H4 (cell line): ENCODE results near the gene MAP4K2. TPM values are rescaled to one million over a fixed set of nuclear protein-coding genes. Genes with fewer than 3 reads are reported as not detected.

Source experiments
- DNase-seq: peaks from one replicate; pipeline ENCODE4 v3.0.0-alpha.2; 2015; ENCODE audit warnings: low spot score
- total RNA-seq: library from RNA; depleted of rRNA; stranded (reverse); fragments of >200 nt; shearing (Covaris generic); gene quantifications from 2 replicates; pipeline ENCODE4 v1.2.3, GENCODE V29; 2014

The MAP4K2 gene
- total RNA-seq, 1 experiment from 2014 or later, result 18.0 TPM

DNA sequence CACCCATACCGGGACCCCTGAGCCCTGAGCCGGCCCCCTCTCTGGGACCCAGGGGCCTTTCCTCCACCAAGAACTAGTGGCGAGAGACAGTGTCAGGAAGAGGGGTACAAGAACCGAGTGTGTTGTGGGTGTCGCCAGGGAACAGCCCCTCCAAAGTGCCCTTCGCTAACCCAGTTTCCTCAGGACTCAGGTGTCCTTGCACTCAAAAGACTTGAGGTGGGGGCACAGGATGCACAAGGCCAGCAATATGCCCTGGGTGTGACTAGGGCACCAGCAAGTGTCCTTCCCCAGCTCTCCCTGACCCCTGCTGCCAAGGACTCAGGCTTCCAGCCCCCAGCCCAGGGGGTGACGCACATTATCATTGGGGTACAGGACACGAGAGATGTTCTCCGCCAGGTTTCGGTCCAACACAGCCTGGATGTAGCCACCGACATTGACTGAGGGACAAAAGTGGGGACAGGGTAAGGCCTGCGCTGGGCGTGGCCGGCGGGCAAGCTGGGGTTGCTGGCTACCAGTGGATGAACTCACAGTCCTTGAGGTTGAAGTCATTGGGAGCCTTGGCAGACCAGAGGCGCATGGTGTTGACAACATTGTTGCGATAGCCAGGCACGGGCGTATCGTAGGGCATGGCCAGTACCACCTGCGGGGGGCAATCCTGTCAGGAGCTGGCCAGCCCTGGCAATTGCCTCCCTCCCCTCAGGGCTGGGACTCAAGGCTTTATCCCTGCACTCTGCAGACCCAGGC, 47.9 kb downstream of the MAP4K2 start:
- no peak for DNase-seq

DNA sequence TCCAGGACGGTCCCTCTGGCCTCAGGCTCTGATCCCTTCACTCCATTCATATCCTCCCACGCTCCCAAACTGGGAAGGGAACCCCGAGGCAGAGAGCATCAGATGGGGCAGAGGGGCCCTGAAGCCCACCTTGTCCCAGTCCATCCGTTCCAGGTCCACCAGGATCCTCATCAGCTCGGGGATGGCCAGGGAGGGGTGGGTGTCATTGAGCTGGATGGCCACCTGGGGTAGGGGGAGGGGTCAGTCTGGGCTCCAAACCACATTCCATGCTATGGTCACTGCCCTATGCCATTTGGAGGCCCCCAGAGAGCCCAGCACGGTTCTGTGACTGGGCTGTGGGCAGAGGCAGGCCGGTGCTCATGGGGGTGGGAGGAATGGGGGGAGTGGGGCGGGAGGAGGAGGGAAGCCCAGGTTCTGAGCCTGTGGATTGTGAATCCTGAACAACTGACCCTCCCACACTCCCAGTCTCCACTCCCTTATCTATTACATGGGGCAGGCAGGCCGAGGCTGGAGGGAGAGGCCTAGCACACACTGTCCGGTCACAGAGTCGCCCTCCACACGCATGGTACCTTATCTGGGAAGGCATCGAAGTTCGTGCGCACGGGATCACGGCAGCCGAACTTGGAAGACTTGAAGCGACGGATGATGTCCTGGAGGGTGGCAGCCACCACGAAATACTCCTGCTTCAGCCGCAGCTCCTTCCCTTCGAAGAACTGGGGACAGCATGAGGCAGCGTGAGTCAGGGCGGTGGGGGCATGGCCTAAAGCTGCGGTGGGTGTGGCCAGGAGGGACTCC, 48.7 kb downstream of the MAP4K2 start:
- DNase-seq, result no peak

DNA sequence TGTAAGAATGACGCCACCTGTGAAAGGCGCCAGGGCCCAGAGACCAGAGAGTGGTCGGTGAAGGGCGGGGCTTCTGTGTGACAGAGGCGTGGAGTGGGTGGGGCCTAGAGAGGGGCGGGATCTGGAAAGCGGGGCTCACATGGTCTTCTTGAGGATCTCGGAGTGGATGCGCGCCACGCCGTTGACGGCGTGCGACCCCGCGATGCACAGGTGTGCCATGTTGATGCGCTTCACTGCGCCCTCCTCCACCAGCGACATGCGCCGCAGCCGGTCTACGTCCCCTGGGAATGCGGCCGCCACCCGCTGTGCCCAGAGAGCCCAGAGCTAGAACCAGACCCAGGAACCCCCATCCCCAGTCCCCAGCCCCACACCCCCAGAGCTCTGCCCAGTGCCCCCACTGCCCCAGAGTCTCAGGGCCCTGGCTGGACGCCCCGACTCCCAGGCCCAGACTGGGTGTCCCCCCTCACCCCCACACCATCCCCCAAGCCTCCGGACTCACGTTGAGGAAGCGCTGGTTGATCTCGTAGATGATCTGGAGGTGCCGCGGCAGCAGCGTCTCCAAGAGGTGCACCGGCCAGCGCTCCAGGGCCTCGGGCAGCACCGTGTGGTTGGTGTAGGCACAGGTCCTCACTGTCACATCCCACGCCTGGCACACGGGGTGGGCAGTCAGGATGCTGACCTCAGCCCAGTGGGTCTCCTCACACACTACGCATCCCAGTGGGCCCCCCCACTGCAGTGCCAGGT, 49.5 kb downstream of the MAP4K2 start:
- no peak for DNase-seq

DNA sequence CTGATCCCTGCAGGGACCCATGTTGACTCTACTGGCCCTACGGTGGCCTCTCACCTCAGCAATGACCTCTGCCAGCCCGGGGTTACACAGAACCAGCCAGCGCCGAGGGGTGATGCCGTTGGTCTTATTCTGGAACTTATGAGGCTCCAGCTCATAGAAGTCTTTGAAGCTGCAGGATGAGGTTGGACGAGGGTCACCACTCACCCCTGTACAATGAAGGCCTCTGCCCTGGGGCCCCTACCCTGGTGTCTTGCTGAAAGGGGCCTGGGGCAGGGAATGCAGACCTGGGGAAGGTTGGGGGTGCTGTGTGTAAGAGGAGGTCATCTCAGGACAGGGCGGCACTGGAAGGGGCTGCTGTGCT, 50.0 kb downstream of the MAP4K2 start:
- no peak for DNase-seq

DNA sequence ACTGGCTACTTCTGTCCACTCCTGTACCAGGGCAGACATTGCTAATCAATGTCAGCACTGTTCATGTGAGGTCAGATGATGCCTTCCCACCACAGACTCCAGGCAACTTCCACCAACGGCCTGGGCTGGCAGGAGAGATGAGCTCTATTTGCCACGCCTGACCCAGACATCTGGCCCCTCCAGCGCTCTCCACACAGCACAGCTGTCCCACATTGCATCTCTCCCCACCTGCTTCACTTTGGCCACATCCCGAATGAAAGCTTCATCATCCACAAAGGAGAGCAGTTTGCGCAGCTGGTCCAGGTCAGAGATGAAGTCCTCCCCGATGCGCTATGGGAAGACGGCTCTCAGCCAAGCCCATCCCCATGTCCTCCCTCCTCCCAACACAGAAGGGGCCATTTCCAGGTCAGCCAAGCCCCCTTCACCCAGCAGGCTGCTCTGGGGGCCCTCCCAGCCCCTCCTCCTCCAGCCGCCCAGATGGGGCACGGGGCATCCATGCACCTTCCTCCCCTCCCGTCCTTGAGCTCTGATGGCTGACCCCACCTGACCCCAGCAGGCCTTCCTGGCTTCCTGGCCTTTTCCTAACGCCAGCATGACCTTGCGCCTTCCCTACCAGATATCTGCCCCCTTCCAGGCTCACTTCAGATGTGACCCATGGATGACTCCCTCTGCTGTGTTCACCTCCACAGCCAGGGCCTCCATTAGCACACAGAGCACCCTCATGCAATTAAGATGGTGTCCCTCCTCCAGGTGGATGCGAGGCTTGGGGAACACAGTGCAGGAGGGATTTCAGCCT, 50.6 kb downstream of the MAP4K2 start:
- DNase-seq, result no peak

DNA sequence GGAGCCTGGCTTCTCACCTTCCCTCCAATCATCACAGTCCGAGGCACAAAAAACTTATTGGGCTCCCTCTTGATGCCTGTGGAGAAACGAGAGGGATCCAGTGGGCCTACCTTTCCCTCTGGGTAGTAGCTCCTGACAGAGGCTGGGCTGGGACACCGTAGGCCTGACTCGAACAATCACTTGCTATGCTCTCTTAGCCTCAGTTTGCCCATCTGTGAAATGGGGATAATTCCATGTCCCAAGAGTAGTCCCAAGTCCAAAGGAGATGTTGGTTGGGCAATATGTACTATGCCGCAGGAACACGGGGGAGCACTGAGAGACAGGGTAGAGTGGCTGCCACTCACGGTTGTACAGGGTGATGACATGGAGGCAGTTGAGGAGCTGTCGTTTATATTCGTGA, 51.4 kb downstream of the MAP4K2 start:
- no peak for DNase-seq

DNA sequence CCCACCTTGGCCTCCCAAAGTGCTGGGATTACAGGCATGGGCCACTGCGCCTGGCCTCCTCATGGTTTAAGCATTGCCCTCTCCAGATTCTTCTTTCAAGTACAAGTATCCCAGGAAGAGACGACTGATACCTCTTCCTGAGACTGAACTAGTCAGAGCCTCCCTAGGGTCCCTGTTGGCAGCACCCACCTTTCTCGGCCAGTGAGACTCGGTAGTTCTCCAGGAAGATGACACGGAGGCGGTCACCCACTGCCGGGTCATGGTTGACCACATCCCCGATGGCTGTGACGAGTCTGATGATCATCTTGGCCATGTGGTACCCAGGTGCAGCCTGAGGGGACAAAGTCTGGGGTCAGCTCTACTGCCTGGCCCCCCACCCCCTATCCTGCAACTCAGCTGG, 51.9 kb downstream of the MAP4K2 start:
- no peak for DNase-seq

DNA sequence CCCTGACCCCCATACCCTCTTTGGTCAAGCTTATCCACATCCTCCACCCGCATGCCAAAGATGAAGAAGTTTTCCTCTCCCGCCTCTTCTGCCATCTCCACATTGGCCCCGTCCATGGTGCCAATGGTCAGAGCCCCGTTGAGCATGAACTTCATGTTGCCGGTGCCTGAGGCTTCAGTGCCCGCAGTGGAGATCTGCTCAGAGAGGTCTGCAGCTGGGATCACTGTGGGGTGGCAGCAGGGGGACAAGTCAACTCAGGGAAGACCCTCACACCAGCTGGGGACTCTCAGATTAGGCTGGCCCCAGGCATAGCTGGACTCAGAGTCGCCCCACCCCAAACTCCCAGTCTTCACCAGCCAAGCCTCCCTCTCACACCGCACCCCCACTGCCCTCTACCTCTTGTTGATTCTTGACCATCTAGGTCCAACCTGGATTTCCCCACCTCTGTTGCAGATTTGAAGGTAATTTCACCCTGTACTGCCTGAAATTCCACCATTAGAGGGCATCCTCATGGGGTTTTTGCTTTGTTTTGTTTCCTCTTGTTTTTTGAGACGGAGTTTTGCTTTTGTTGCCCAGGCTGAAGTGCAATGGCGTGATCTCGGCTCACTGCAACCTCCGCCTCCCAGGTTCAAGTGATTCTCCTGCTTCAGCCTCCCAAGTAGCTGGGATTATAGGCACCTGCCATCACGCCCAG, 52.5 kb downstream of the MAP4K2 start:
- DNase-seq, result no peak

DNA sequence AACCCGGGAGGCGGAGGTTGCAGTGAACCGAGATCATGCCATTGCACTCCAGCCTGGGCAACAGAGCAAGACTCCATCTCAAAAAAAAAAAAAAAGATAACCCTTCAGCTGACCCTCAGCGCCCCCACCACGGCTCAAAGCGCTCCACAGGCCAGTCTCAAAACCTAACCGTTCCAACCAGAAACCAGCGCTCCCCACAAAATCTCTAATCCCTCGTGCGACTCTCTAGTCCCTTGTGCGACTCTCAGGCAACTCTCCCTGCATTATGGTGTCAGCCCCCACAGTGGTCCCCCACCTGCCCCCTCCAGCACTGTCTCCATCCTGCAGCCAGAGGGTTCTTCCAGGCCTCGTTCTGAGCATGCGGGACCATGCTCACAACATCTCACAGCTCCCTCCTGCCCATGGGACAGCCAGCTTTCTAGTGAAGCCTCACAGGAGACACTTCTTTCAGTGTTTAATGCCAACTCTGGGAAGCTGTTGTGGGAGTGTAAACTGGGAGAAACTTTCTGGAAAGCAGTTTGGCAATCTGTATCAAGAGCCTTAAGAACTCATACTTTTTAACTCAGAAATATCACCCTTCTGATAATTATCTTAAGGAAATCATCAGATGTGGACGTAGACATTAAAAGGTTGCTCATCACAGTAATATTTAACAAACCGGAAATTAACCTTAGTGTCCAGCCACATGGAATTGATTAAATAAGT, 54.9 kb downstream of the MAP4K2 start:
- DNase-seq, result no peak

DNA sequence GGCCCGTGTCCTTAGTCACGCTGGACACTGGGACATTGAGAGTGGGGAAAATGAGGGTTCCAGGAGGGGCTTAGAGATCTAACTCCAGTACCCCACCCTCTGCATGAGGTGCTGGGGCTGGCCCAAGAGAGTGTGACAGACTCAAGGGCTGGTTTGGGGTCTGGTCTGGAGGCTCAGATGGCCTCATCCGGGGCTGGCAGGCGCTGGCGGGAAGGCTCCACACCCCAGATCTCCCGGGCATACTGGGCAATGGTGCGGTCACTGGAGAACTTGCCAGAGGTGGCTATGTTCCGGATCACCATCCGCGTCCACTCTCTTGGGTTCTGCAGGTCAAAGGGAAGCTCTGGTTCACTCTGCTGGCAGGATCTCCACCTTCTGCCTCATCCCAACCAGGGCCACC, 56.5 kb downstream of the MAP4K2 start:
- DNase-seq, result no peak

DNA sequence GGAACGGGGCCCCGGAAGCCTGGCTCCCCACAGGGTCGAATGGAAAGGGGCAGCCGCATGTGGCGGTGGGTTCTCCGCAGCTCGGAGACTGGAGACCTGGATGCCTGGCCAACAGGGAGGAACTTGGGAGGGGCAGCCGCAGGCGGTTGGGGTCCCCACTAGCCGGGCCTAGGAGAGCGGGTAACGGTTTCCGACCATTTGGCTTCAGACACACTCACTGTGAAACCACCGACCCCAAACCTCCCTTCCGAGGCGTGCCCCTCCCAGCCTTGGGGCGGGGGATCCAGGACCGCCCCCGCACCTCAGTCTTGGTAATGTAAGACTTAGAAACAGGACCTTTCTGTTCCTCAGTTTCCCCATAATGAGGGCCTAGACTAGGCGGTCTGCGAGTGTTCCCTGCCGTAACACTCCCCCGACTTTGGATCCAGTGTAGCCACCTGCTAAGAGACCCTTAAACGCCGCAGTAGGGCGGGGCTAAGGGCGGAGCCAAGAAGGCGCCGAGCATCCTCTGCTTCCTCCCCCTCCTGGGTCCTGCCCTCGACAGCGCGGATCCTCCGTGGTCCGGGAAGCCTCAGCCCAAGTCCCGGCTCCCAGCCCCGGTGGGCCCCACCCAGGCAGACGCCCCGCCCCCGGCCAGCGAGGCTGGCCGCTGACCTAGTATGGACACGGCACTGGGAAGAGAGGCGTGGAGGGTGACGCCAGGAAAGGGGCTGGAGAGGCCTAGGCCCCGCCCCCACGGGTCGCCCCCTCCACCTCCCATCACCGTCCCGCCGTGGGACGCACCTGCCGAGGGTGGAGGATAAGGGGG, 57.3 kb downstream of the MAP4K2 start:
- DNase-seq, result no peak

DNA sequence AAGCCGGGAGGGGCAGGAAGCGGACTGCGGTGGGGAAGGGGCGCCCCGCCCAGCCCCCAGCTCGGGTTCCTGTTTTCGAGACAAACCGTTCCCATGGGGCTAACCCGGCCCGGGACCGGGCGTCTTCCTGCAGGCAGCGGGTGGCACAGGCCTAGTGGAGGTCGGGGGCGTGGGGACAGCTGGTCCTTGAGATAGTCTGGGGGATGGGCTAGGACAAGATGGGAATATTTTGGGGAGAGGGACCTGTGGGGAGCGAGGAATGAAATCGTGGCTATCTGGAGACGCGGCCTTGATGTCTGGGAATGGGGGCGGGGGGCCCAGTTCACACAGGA, 57.9 kb downstream of the MAP4K2 start:
- DNase-seq, result no peak

DNA sequence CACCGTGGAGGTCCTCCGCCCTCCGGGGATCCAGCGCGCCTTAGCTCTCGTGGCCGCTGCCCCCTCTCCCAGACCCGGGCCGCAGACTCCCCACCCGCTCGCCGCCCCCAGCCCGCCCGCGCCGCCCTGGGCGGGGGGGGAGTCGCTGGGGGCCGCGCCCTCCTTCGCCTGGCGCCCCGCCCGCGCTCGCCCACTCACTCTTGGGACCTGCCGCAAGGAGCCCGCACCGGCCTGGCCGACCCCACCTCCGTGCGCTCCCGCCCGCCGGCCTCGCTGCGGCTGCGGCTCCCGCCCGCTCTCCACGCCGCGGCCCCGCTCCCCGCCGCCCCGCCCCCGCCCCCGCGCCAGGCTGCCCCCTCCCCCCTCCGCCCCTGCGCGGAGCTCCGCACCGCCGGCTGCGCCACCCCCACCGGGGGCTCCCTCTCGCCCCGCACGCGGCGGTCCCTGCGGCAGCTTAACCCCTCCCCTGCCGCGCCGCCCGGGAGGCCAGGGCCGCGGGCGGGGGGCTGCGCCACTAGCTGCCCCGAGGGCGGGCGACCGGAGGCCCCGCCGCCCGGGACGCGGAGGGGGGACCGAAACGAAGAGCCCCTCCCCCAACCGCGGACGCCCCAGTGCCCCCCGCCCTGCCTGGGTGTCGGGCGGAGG, 58.3 kb downstream of the MAP4K2 start:
- no peak for DNase-seq

DNA sequence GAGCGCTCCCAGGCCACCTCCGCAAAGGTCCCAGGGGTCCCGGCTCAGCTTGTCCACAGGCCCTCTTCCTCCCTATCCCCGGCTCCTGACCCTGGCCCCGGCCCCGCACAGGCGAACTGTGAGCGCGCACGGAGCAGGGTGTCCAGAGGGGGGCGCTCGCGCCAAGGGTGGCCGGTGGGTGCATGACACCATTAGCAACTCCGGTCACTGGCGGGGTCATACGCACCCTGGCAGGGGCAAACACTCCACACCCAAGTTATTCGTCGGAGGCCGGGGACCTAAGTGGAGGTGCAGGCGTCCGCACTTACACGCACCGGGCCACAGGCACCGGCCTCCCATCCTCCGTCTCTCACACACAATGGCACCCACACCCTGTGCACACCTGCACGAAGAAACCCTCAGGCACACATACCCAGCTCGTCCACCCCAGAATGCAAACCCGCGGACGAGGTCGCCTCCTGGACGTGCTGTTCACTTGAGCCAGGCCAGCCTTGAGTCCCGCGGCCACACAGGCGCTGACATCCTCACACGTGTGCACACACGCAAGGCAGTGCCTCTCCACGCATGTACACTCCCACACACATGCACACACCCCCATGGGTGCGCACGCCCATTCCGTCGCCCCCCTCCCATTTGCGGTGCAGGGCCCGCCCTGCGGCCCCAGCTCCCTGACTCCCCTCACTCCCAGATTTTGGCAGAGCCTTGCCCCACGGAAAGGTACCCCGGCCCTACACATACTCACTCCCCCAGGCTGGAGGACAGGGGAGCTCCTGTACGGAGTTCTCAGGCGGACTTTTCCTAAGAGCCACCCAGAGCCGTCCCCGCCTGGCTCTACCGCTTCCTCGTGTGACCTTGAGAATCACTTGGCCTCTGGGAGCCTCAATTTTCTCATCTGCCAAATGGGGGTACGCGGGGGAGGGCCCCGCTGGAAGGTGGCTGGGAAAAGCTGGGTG, 59.1 kb downstream of the MAP4K2 start, which contains the start of gene RASGRP2:
TSS of gene RASGRP2 (minus strand) at position 552 of the 953 bp plus-strand sequence. CDS start 1,276 bp downstream, outside the sequence.
- no peak for DNase-seq

DNA sequence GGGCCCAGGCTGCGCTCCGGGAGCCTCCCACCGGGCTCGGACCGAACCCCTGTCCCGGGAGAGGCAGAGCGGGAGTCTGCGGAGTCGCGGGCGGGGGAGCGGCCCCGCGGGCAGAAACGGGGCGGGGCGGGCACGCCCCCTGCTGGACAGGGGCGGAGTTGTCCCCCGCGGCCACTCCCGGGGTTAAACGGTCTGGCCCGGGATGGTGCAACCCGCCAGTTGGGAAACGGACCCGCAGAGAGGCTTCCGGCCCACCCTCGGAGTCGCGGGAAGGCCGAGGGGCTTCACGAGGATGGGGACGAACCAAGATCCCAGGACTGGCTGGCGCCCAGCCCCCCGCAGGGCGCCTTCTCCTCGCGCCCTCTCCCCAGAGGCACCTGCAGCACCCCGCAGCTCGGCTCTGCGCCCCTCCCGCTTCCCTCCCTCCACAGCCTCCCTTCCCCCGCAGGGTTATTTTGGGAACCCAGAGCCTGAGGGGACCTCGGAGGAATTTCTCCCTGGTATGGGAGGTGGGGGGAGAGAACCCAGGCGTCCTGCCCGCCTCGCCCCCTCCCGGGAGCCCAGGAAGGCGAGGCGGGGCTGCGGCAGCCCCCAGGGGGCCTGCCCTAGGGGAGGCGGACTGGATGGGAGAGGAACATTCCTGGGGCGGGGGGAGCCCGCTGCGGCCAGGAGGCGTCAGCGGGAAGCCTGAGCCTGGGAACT, 60.0 kb downstream of the MAP4K2 start:
- no peak for DNase-seq

DNA sequence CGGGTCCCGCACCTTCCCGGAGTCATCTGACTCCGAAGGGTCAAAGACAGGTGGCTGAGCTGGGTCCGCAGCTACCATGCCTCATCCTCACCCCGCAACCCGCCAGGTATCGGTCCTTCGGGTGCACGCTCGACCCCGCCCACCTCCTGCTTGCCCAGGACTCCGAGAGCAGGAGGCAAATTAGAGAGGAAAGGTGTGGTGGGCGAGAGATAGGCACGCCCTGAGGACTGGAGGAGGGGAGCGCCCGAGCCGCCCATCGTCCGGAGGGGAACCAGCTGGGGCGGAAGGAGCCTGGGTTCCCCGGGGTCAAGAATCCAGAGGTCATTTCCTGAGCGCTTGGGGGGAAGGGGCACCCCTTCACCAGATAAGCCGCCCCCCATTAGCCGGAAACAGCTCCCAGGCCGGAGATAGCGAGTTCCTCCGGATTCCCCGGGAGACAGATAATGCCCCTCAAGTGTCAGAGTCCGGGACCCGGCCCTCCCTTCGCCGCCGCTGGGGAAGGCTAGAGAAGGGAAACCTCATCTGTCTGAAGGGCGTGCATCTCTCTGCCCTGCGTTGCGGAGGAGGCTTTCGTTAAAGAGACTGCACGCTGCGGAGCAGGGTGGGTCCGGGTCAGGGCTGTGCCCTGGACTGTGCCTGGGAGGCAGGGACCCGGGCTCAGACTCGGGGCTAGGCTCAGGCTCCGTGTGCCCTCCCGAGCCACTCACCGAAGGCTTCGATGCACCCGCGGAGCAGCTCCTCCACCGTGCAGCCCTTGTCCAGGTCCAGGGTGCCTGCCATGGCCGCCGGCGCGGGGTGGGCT, 60.7 kb downstream of the MAP4K2 start:
- no peak for DNase-seq
